B cell (primary cell): ENCODE measurements around the gene PIK3R3. TPM values are rescaled to one million over a fixed set of nuclear protein-coding genes. Genes with fewer than 3 reads are reported as not detected.

Source experiments
- ATAC-seq: fragments of 200-7000 bp; cut with Tn5 transposase; one replicate; pipeline ENCODE4 v1.10.0; 2021; ENCODE audit warnings: low read depth, mild to moderate bottlenecking, moderate number of reproducible peaks, moderate library complexity
- CTCF ChIA-PET: fragments of 350-600 bp; sonication (Branson Sonifier 250); formaldehyde crosslinking; loops from one replicate; lab custom pipeline; 2021; ENCODE audit warnings: antibody characterized with exemption, inconsistent platforms; lab: Charles Lee
- POLR2A ChIA-PET: fragments of 350-600 bp; sonication (Branson Sonifier 250); formaldehyde crosslinking; loops from one replicate; lab custom pipeline; 2021; ENCODE audit warnings: antibody characterized with exemption; lab: Charles Lee
- DNase-seq: peaks from one replicate; pipeline ENCODE4 v3.0.0; 2013
- H2AFZ ChIP-seq: 2 replicates; pipeline ENCODE4 v1.6.1; 2012; ENCODE audit warnings: mild to moderate bottlenecking, low read depth, low read length; ENCODE audit not compliant: insufficient read depth, poor library complexity, severe bottlenecking
- H3K27ac ChIP-seq, 2 donors: 1 replicate in 1 of 2; 2 replicates in 1 of 2; pipeline ENCODE4 v1.5.1; 2012 to 2013; ENCODE audit warnings: low read length in 2 of 2, mild to moderate bottlenecking in 2 of 2, moderate library complexity in 1 of 2
- H3K27me3 ChIP-seq, 4 experiments: fragments of 200-600 bp in 1 of 4; sonication (generic) in 1 of 4; replicated peaks in 1 of 4; 1 replicate in 2 of 4; 2 replicates in 2 of 4; pipeline versions ENCODE4 v1.6.1 to v1.7.0; 2013 to 2016; ENCODE audit warnings: low read length in 3 of 4, mild to moderate bottlenecking in 2 of 4, mixed read lengths in 1 of 4, moderate library complexity in 1 of 4; ENCODE audit not compliant: insufficient read depth in 4 of 4, control insufficient read depth in 3 of 4; ENCODE audit errors: control extremely low read depth in 1 of 4
- H3K36me3 ChIP-seq, 2 experiments: replicated peaks in 1 of 2; 1 replicate in 1 of 2; 2 replicates in 1 of 2; pipeline versions ENCODE4 v1.6.1 to v1.7.1; 2013; ENCODE audit warnings: low read length in 1 of 2; ENCODE audit not compliant: insufficient read depth in 2 of 2, control insufficient read depth in 1 of 2; ENCODE audit errors: control extremely low read depth in 1 of 2, extremely low read depth in 1 of 2
- H3K4me1 ChIP-seq, 2 donors: fragments of 200-600 bp in 1 of 2; sonication (generic) in 1 of 2; 1 replicate in 1 of 2; 2 replicates in 1 of 2; pipeline versions ENCODE4 v1.5.1 to v1.6.1; 2013 to 2017; ENCODE audit warnings: low read length in 2 of 2; ENCODE audit not compliant: control insufficient read depth in 2 of 2, insufficient read depth in 2 of 2
- H3K4me2 ChIP-seq: replicated peaks from 2 replicates; pipeline ENCODE3; 2012; ENCODE audit warnings: mild to moderate bottlenecking, low read depth, low read length; ENCODE audit not compliant: poor library complexity, severe bottlenecking
- H3K4me3 ChIP-seq, 5 experiments: fragments of 200-600 bp in 1 of 5; sonication (generic) in 1 of 5; 1 replicate in 3 of 5; 2 replicates in 2 of 5; pipeline versions ENCODE4 v1.5.1 to v1.7.0; 2011 to 2016; ENCODE audit warnings: low read length in 4 of 5, mild to moderate bottlenecking in 4 of 5, low read depth in 2 of 5, control low read depth in 1 of 5, moderate library complexity in 1 of 5; ENCODE audit not compliant: insufficient read depth in 1 of 5; ENCODE audit errors: control extremely low read depth in 1 of 5, extremely low read depth in 1 of 5
- H3K79me2 ChIP-seq: fragments of 200-600 bp; sonication (generic); one replicate; pipeline ENCODE4 v1.6.0; 2016; ENCODE audit warnings: low read length; ENCODE audit not compliant: control insufficient read depth, insufficient read depth
- H3K9ac ChIP-seq: fragments of 200-600 bp; sonication (generic); 2 replicates; pipeline ENCODE4 v1.6.1; 2017; ENCODE audit warnings: mild to moderate bottlenecking, low read length, moderate library complexity
- H3K9me3 ChIP-seq, 3 donors: one replicate each; pipeline versions ENCODE4 v1.6.1 to v1.7.1; 2013; ENCODE audit warnings: low read length in 2 of 3; ENCODE audit not compliant: control insufficient read depth in 2 of 3, insufficient read depth in 1 of 3; ENCODE audit errors: control extremely low read depth in 1 of 3
- H4K20me1 ChIP-seq: 2 replicates; pipeline ENCODE4 v1.6.0; 2012; ENCODE audit warnings: mild to moderate bottlenecking, low read length; ENCODE audit not compliant: insufficient read depth, control insufficient read depth, poor library complexity, severe bottlenecking
- H3K27ac Mint-ChIP-seq: one replicate; pipeline ENCODE4 v1.8.0; 2021; ENCODE audit warnings: mixed read lengths
- H3K27me3 Mint-ChIP-seq: one replicate; pipeline ENCODE4 v1.8.0; 2021; ENCODE audit warnings: mixed read lengths
- H3K4me1 Mint-ChIP-seq: one replicate; pipeline ENCODE4 v1.8.0; 2021; ENCODE audit warnings: mixed read lengths
- H3K4me3 Mint-ChIP-seq: one replicate; pipeline ENCODE4 v1.8.0; 2021; ENCODE audit warnings: mixed read lengths
- H3K9me3 Mint-ChIP-seq: one replicate; pipeline ENCODE4 v1.8.0; 2022; ENCODE audit warnings: mixed read lengths; ENCODE audit not compliant: insufficient read depth
- CTCF ChIP-seq: fragments of 200-600 bp; IDR thresholded peaks from one replicate; pipeline ENCODE4 v1.8.0; 2022; ENCODE audit warnings: antibody characterized with exemption, mild to moderate bottlenecking
- EZH2 ChIP-seq: IDR thresholded peaks from 2 replicates; pipeline ENCODE4 v1.6.1; 2012; ENCODE audit warnings: borderline replicate concordance, low read depth, mild to moderate bottlenecking, moderate library complexity, low read length; ENCODE audit not compliant: insufficient read depth, poor library complexity, severe bottlenecking
- WGBS: methylation state at CpG from one replicate; pipeline ENCODE4 v1.1.5; 2013; ENCODE audit warnings: missing lambda C conversion rate; ENCODE audit not compliant: insufficient coverage; 5-methylcytosine and 5-hydroxymethylcytosine counted together
- intact Hi-C: fragments of 100-400 bp; cut with micrococcal nuclease; formaldehyde crosslinking; loops from one replicate; pipeline ENCODE4 v1.10.0; 2022
- polyA plus RNA-seq: library from polyadenylated mRNA; depleted of rRNA; stranded (reverse); fragments of >200 nt; gene quantifications from 2 replicates; pipeline ENCODE4 v1.2.3, GENCODE V29; 2012
- total RNA-seq, 2 donors: library from RNA; stranded (reverse); fragments of 120-200 nt in 1 of 2; gene quantifications; 1 replicate in 1 of 2; 2 replicates in 1 of 2; pipeline versions ENCODE4 v1.2.3 to v1.2.4, GENCODE V29; 2013 to 2022

Gene PIK3R3
- total and polyA plus RNA-seq, 2 donors (not counting 1 experiment from before 2014, with no cell fraction given) = 0.06 to 0.17 TPM

- no peaks in the 10 kb centered on the region for H3K9me3 Mint-ChIP-seq
- H3K9me3 ChIP-seq = no peaks in the 10 kb centered on the region
- H3K27ac ChIP-seq = no peak overlapping the region
- 100% methylated on average over 1 of the region's 1 CpG for WGBS
- H3K4me3 ChIP-seq = no peak overlapping the region
- H3K27ac Mint-ChIP-seq = no peak overlapping the region
- no peaks in the 10 kb centered on the region for H3K36me3 ChIP-seq
- intact Hi-C loops = no loop called here
- ATAC-seq = no peak
- ChIA-PET CTCF (no interaction called here), POLR2A (interaction anchor here (0.6 kb wide), 1 partner anchor 587 kb away, joined by 7 read pairs; no protein-coding TSS in a partner anchor)
- no peak for DNase-seq
- H3K79me2 ChIP-seq = no peaks in the 10 kb centered on the region
- no peaks in the 10 kb centered on the region for H3K4me1 Mint-ChIP-seq
- no peak overlapping the region for H3K9ac ChIP-seq
- TF ChIP-seq CTCF (no peak), EZH2 (no peak)
- no peak overlapping the region for H3K4me3 Mint-ChIP-seq
- no peak overlapping the region for H2AFZ ChIP-seq
- no peaks in the 10 kb centered on the region for H3K27me3 Mint-ChIP-seq
- H4K20me1 ChIP-seq = no peaks in the 10 kb centered on the region
- H3K27me3 ChIP-seq = no peaks in the 10 kb centered on the region
- no peaks in the 10 kb centered on the region for H3K4me1 ChIP-seq
- no peak overlapping the region for H3K4me2 ChIP-seq
Observed at GRCh38 chr1:46087891-46088290, 44.5 kb downstream of the PIK3R3 start.

GRCh38 chr1:46086576-46086975 is 45.9 kb downstream of the PIK3R3 start:
- no peak overlapping the region for H3K27ac Mint-ChIP-seq
- CTCF ChIA-PET = no interaction called here

More at GRCh38 chr1:46086576-46086975, 45.9 kb downstream of the PIK3R3 start:
- Histone ChIP-seq H3K4me1 (no peaks in the 10 kb centered on the region), H3K4me2 (no peak overlapping the region), H3K9me3 (no peaks in the 10 kb centered on the region), H4K20me1 (no peaks in the 10 kb centered on the region), H3K27me3 (no peaks in the 10 kb centered on the region), H3K9ac (no peak overlapping the region), H3K4me3 (no peak overlapping the region), H3K36me3 (no peaks in the 10 kb centered on the region), H3K79me2 (no peaks in the 10 kb centered on the region), H3K27ac (no peak overlapping the region), H2AFZ (no peak overlapping the region)
- no peaks in the 10 kb centered on the region for H3K27me3 Mint-ChIP-seq
- no peaks in the 10 kb centered on the region for H3K9me3 Mint-ChIP-seq
- H3K4me1 Mint-ChIP-seq = no peaks in the 10 kb centered on the region
- intact Hi-C loops = no loop called here
- TF ChIP-seq EZH2 = no peak
- TF ChIP-seq CTCF = no peak
- H3K4me3 Mint-ChIP-seq = no peak overlapping the region
- POLR2A ChIA-PET = no interaction called here
- DNase-seq = no peak
- ATAC-seq = no peak
- WGBS = 96% methylated on average over 5 of the region's 5 CpGs
